Nephron progenitor cell (in vitro differentiated cells): Measurements from ENCODE around the gene SMARCAD1.

ENCODE experiments used
- DNase-seq: peaks from one replicate; pipeline ENCODE4 v3.0.0; 2021
- H3K27ac Mint-ChIP-seq: 2 replicates; pipeline ENCODE4 v1.8.0; 2021; ENCODE audit warnings: mild to moderate bottlenecking, moderate library complexity, mixed read lengths
- H3K27me3 Mint-ChIP-seq: 2 replicates; pipeline ENCODE4 v1.8.0; 2021; ENCODE audit warnings: mild to moderate bottlenecking, low read depth, mixed read lengths; ENCODE audit not compliant: poor library complexity
- H3K36me3 Mint-ChIP-seq: 2 replicates; pipeline ENCODE4 v1.8.0; 2021; ENCODE audit warnings: low read depth, mixed read lengths
- H3K4me1 Mint-ChIP-seq: 2 replicates; pipeline ENCODE4 v1.8.0; 2021; ENCODE audit warnings: mixed read lengths
- H3K4me3 Mint-ChIP-seq: 2 replicates; pipeline ENCODE4 v1.8.0; 2021; ENCODE audit warnings: mild to moderate bottlenecking, moderate library complexity, mixed read lengths
- H3K9me3 Mint-ChIP-seq: 2 replicates; pipeline ENCODE4 v1.8.0; 2021; ENCODE audit warnings: mild to moderate bottlenecking, moderate library complexity, mixed read lengths
- CTCF ChIP-seq: fragments of 200-600 bp; sonication (generic); IDR thresholded peaks from 2 replicates; pipeline ENCODE4 v1.5.0; 2021; ENCODE audit warnings: antibody characterized with exemption

SMARCAD1 gene

GRCh38 chr4:94262163-94263016 lies 54.7 kb downstream of the SMARCAD1 start:
- Mint-ChIP-seq H3K27ac (peak overlapping the region; percentile 20), H3K9me3 (no peaks in the 10 kb centered on the region)
- no peak for TF ChIP-seq CTCF

DNA sequence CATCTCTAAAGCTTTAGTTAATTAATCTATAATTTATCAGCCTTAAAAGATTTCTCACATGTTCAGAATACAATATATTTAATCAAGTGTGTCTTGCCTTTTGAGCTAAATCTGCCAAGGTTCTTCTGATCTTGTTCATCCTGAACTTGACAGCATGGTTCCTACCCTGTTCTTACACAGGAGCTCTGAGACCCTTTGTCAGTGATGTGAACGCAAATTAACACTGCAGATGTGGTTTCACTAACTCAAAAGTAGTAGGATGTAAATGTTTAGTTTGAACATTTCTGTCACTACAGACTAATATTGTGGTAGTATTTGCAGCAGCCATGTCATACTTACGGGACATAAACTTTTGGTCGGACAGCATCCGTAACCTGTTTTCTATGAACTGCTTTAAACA lies 59.4 kb downstream of the SMARCAD1 start:
- H3K27me3 Mint-ChIP-seq, result no peaks in the 10 kb centered on the region
- H3K9me3 Mint-ChIP-seq, result no peaks in the 10 kb centered on the region
- no peak for TF ChIP-seq CTCF
- no peak overlapping the region for H3K27ac Mint-ChIP-seq
- H3K4me1 Mint-ChIP-seq, result no peaks in the 10 kb centered on the region
- H3K36me3 Mint-ChIP-seq, result peaks cover 42% of the 10 kb centered on the region
- no peak for DNase-seq
- no peak overlapping the region for H3K4me3 Mint-ChIP-seq

More at GRCh38 chr4:94262163-94263016, 54.7 kb downstream of the SMARCAD1 start:
- Mint-ChIP-seq H3K4me3 (no peak overlapping the region), H3K27me3 (no peaks in the 10 kb centered on the region), H3K4me1 (no peaks in the 10 kb centered on the region), H3K36me3 (peaks cover 49% of the 10 kb centered on the region)
- no peak for DNase-seq

- Mint-ChIP-seq H3K36me3 (peaks cover 58% of the 10 kb centered on the region), H3K9me3 (no peaks in the 10 kb centered on the region), H3K27ac (no peak overlapping the region), H3K4me3 (no peak overlapping the region), H3K4me1 (no peaks in the 10 kb centered on the region), H3K27me3 (no peaks in the 10 kb centered on the region)
- no peak for DNase-seq
- TF ChIP-seq CTCF, result no peak
Measured at GRCh38 chr4:94271248-94271647, 63.6 kb downstream of the SMARCAD1 start.

GRCh38 chr4:94274912-94275311 lies 67.2 kb downstream of the SMARCAD1 start:
- H3K4me3 Mint-ChIP-seq, result no peak overlapping the region
- no peaks in the 10 kb centered on the region for H3K4me1 Mint-ChIP-seq
- no peaks in the 10 kb centered on the region for H3K9me3 Mint-ChIP-seq
- peaks cover 68% of the 10 kb centered on the region for H3K36me3 Mint-ChIP-seq
- H3K27ac Mint-ChIP-seq, result no peak overlapping the region
- no peak for TF ChIP-seq CTCF
- no peaks in the 10 kb centered on the region for H3K27me3 Mint-ChIP-seq
- DNase-seq, result no peak

DNA sequence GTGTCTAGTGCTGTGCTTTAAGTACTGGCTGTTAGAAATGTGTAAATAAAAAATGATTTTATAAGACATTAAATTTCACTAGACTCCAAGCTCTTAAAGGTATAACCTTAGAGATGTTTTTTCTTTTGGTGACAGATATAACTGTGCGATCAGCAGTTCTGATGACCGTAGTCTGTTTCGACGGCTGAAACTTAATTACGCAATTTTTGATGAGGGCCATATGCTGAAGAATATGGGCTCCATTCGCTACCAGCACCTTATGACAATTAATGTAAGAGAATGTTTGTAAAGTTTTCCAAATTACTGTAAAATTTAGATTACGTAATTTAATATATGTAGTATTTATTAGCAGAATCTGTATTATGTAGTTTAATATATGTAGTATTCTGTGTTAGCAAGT lies 68.5 kb downstream of the SMARCAD1 start:
- Mint-ChIP-seq H3K27me3 (no peaks in the 10 kb centered on the region), H3K9me3 (no peaks in the 10 kb centered on the region), H3K4me1 (no peaks in the 10 kb centered on the region), H3K36me3 (peaks cover 71% of the 10 kb centered on the region), H3K27ac (no peak overlapping the region), H3K4me3 (no peak overlapping the region)
- TF ChIP-seq CTCF, result no peak
- no peak for DNase-seq

- TF ChIP-seq CTCF, result no peak
- Mint-ChIP-seq H3K27ac (no peak overlapping the region), H3K4me3 (no peak overlapping the region), H3K36me3 (peaks cover 74% of the 10 kb centered on the region), H3K27me3 (no peaks in the 10 kb centered on the region), H3K9me3 (no peaks in the 10 kb centered on the region), H3K4me1 (no peaks in the 10 kb centered on the region)
- DNase-seq, result no peak
Measured at GRCh38 chr4:94277534-94277933, 69.9 kb downstream of the SMARCAD1 start.
